H1 (cell line): ENCODE results near the gene SPDYE2. TPM values are rescaled to one million over a fixed set of nuclear protein-coding genes. Genes with fewer than 3 reads are reported as not detected.
A peak's percentile ranks its signal among the peaks of the same experiment; 100 is the strongest.
"Not testable (repeated sequence)": the region's sequence is repeated elsewhere in the genome, so short reads cannot be mapped to it uniquely, and the experiment has no call there.

Experiments
- CTCF ChIA-PET: fragments of 300-600 bp; sonication (Branson Sonifier 250); formaldehyde crosslinking; loops from one replicate; lab custom pipeline; 2021; ENCODE audit not compliant: partially characterized antibody; lab: Charles Lee
- POLR2A ChIA-PET: fragments of 300-600 bp; sonication (Branson Sonifier 250); formaldehyde crosslinking; loops from one replicate; lab custom pipeline; 2021; ENCODE audit warnings: inconsistent platforms; ENCODE audit not compliant: partially characterized antibody; lab: Charles Lee
- DNase-seq, 2 experiments: peaks; one replicate each; pipeline versions ENCODE4 v3.0.0 to v3.0.0-alpha.2; 2010 to 2022; ENCODE audit warnings: low spot score in 2 of 2, low read depth in 1 of 2, mixed read lengths in 1 of 2
- FAIRE-seq: peaks from 2 replicates; lab custom pipeline; 2011; peaks lifted over from hg19 to GRCh38; lab: Jason Lieb, UNC
- H2AFZ ChIP-seq: 2 replicates; pipeline ENCODE4 v1.8.1; 2012; ENCODE audit warnings: low read length, inconsistent platforms
- H2AK5ac ChIP-seq: 2 replicates; pipeline ENCODE4 v1.6.1; 2013; ENCODE audit warnings: low read depth, low read length
- H2BK120ac ChIP-seq: replicated peaks from 2 replicates; pipeline ENCODE3; 2013; ENCODE audit warnings: low read depth, low read length, inconsistent platforms
- H2BK12ac ChIP-seq: 2 replicates; pipeline ENCODE4 v1.6.1; 2013; ENCODE audit warnings: low read depth, low read length
- H2BK15ac ChIP-seq: 2 replicates; pipeline ENCODE4 v1.6.1; 2013; ENCODE audit warnings: low read length
- H2BK20ac ChIP-seq: 2 replicates; pipeline ENCODE4 v1.6.1; 2013; ENCODE audit warnings: low read length
- H2BK5ac ChIP-seq: 2 replicates; pipeline ENCODE4 v1.6.1; 2013; ENCODE audit warnings: low read depth, low read length
- H3K14ac ChIP-seq: 2 replicates; pipeline ENCODE4 v1.6.1; 2013; ENCODE audit warnings: inconsistent platforms; ENCODE audit not compliant: insufficient read length
- H3K18ac ChIP-seq: 2 replicates; pipeline ENCODE4 v1.6.1; 2013; ENCODE audit warnings: low read length; ENCODE audit errors: extremely low read depth
- H3K23ac ChIP-seq: 2 replicates; pipeline ENCODE4 v1.6.1; 2013; ENCODE audit warnings: inconsistent platforms; ENCODE audit not compliant: insufficient read length
- H3K23me2 ChIP-seq: 2 replicates; pipeline ENCODE4 v1.6.1; 2013; ENCODE audit warnings: low read depth, low read length
- H3K27ac ChIP-seq: 2 replicates; pipeline ENCODE4 v1.6.1; 2011; ENCODE audit warnings: low read depth, low read length, inconsistent platforms
- H3K27me3 ChIP-seq, 4 experiments: replicated peaks in 1 of 4; 1 replicate in 1 of 4; 2 replicates in 3 of 4; pipeline versions ENCODE4 v1.6.1 to v1.8.1; 2011 to 2013; ENCODE audit warnings: low read length in 3 of 4, mild to moderate bottlenecking in 3 of 4, inconsistent platforms in 2 of 4, mixed read lengths in 2 of 4, moderate library complexity in 1 of 4; ENCODE audit not compliant: control insufficient read depth in 3 of 4, insufficient read depth in 3 of 4; ENCODE audit errors: extremely low read depth in 1 of 4
- H3K36me3 ChIP-seq, 4 experiments: 2 replicates each; pipeline versions ENCODE4 v1.6.1 to v1.8.1; 2011 to 2013; ENCODE audit warnings: mild to moderate bottlenecking in 4 of 4, low read length in 3 of 4, moderate library complexity in 2 of 4, control low read depth in 1 of 4, inconsistent platforms in 1 of 4; ENCODE audit not compliant: insufficient read depth in 4 of 4, control insufficient read depth in 2 of 4
- H3K4ac ChIP-seq: replicated peaks from 2 replicates; pipeline ENCODE3; 2013; ENCODE audit warnings: low read length, low read depth, mixed read lengths, inconsistent platforms; ENCODE audit not compliant: insufficient read length
- H3K4me1 ChIP-seq, 4 experiments: replicated peaks in 1 of 4; 1 replicate in 1 of 4; 2 replicates in 3 of 4; pipeline versions ENCODE4 v1.6.1 to v1.8.1; 2011 to 2013; ENCODE audit warnings: low read length in 3 of 4, inconsistent platforms in 2 of 4, mixed read lengths in 1 of 4; ENCODE audit not compliant: insufficient read depth in 4 of 4, control insufficient read depth in 3 of 4
- H3K4me2 ChIP-seq, 2 experiments: 2 replicates each; pipeline versions ENCODE4 v1.6.1 to v1.8.1; 2011 to 2013; ENCODE audit warnings: low read depth in 2 of 2, low read length in 2 of 2, control low read depth in 1 of 2, inconsistent platforms in 1 of 2, mild to moderate bottlenecking in 1 of 2; ENCODE audit not compliant: insufficient read depth in 1 of 2
- H3K4me3 ChIP-seq, 4 experiments: fragments of 200-600, 300-600 bp in 1 of 4; sonication (generic), shearing (Covaris generic), sonication (Bioruptor Twin) in 1 of 4; 2 replicates each; pipeline versions ENCODE4 v1.5.1 to v1.8.1; 2011 to 2016; ENCODE audit warnings: low read length in 4 of 4, low read depth in 3 of 4, control low read depth in 2 of 4, inconsistent platforms in 2 of 4, mild to moderate bottlenecking in 2 of 4, mixed read lengths in 1 of 4, moderate library complexity in 1 of 4; ENCODE audit not compliant: insufficient read depth in 2 of 4; ENCODE audit errors: extremely low read depth in 1 of 4
- H3K56ac ChIP-seq: replicated peaks from 2 replicates; pipeline ENCODE3; 2013; ENCODE audit warnings: low read depth, mild to moderate bottlenecking, mixed read lengths, low read length, inconsistent platforms; ENCODE audit not compliant: insufficient read length
- H3K79me1 ChIP-seq: 2 replicates; pipeline ENCODE4 v1.6.1; 2013; ENCODE audit warnings: low read depth, low read length, control low read depth
- H3K79me2 ChIP-seq, 2 experiments: 2 replicates each; pipeline versions ENCODE4 v1.6.1 to v1.8.1; 2012 to 2013; ENCODE audit warnings: low read length in 2 of 2, mild to moderate bottlenecking in 2 of 2, inconsistent platforms in 1 of 2; ENCODE audit not compliant: insufficient read depth in 2 of 2, control insufficient read depth in 1 of 2
- H3K9ac ChIP-seq, 4 experiments: replicated peaks in 1 of 4; 1 replicate in 1 of 4; 2 replicates in 3 of 4; pipeline versions ENCODE4 v1.6.1 to v1.8.1; 2011 to 2013; ENCODE audit warnings: low read depth in 3 of 4, low read length in 3 of 4, control low read depth in 2 of 4, mild to moderate bottlenecking in 2 of 4, moderate library complexity in 2 of 4, inconsistent platforms in 1 of 4; ENCODE audit errors: extremely low read depth in 1 of 4
- H3K9me3 ChIP-seq, 2 experiments: 2 replicates each; pipeline versions ENCODE4 v1.6.1 to v1.8.1; 2012 to 2013; ENCODE audit warnings: mild to moderate bottlenecking in 2 of 2, moderate library complexity in 2 of 2, control low read depth in 1 of 2, inconsistent platforms in 1 of 2, low read depth in 1 of 2, low read length in 1 of 2, mixed read lengths in 1 of 2; ENCODE audit not compliant: insufficient read depth in 2 of 2
- H4K20me1 ChIP-seq, 2 experiments: replicated peaks in 1 of 2; 2 replicates each; pipeline versions ENCODE3 to v1.8.1; 2011 to 2013; ENCODE audit warnings: inconsistent platforms in 2 of 2, low read length in 2 of 2, mild to moderate bottlenecking in 1 of 2; ENCODE audit not compliant: insufficient read depth in 2 of 2, control insufficient read depth in 1 of 2
- H4K5ac ChIP-seq: 2 replicates; pipeline ENCODE4 v1.6.1; 2013; ENCODE audit warnings: low read length, low read depth, mixed read lengths, inconsistent platforms; ENCODE audit not compliant: insufficient read length
- H4K8ac ChIP-seq: 2 replicates; pipeline ENCODE4 v1.8.0; 2013; ENCODE audit warnings: mild to moderate bottlenecking, moderate library complexity, low read length, inconsistent platforms; ENCODE audit not compliant: insufficient read depth; ENCODE audit errors: extremely low read depth
- H4K91ac ChIP-seq: replicated peaks from 2 replicates; pipeline ENCODE3; 2013; ENCODE audit warnings: low read length, mixed read lengths, inconsistent platforms; ENCODE audit not compliant: insufficient read length
- WGBS, 2 experiments: shearing (Covaris generic) in 1 of 2; methylation state at CpG; one replicate each; pipeline versions ENCODE4 v1.1.6 to v1.1.7; 2013 to 2015; ENCODE audit warnings: low lambda C conversion rate in 2 of 2, mixed read lengths in 2 of 2, inconsistent platforms in 1 of 2, low coverage in 1 of 2, missing lambda C conversion rate in 1 of 2; ENCODE audit not compliant: insufficient replicate concordance in 2 of 2, insufficient coverage in 1 of 2, insufficient read length in 1 of 2; ENCODE audit errors: extremely low coverage in 1 of 2, missing lambda C conversion rate in 1 of 2; 5-methylcytosine and 5-hydroxymethylcytosine counted together
- polyA plus RNA-seq, 7 experiments: library from polyadenylated mRNA; depleted of rRNA in 3 of 7; stranded (reverse) in 5 of 7; unstranded in 2 of 7; fragments of >200 nt in 5 of 7; fragments of 200-250 nt in 2 of 7; gene quantifications; 1 replicate in 5 of 7; 2 replicates in 1 of 7; 4 replicates in 1 of 7; pipeline versions ENCODE4 v1.2.1 to v1.2.3, GENCODE V29; 2011 to 2013; ENCODE audit warnings: missing spikeins in 2 of 7, mixed read lengths in 2 of 7
- total RNA-seq: library from RNA; stranded (reverse); fragmentation: NEBNext Ultra II Directional; extraction: Animal tissue kit (Norgen Biotek cat#: 25700); gene quantifications from 2 replicates; pipeline ENCODE4 v1.2.1, GENCODE V29; 2021

Gene SPDYE2
- total and polyA plus RNA-seq, 2 of the 8 experiments (the other 6 are each of a cell fraction or from before 2014, with no cell fraction given), result not detected

DNA sequence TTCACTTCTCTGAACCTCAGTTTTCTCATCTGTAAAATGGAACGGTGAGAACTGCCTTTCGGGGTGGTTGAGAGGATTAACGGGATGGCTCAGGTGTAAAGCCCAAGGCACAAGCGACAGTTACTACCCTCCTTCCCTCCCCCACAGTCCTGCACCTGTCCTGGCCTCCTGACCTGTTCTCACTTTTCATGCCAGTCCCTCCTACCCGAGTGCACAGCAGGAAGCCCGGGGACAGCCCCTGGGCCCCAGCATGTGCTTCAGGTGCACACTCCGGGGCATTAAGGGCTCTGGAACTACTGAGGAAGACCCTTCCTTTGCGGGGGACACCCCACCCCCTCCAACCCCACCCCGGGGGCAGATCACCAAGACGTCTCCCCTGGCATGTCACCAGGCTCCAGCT, 34.1 kb upstream of the SPDYE2 start:
- H4K5ac ChIP-seq, H3K9ac ChIP-seq, FAIRE-seq, H4K20me1 ChIP-seq, H3K23ac ChIP-seq, H2BK12ac ChIP-seq, H3K79me1 ChIP-seq, H3K4ac ChIP-seq, H4K8ac ChIP-seq, H3K18ac ChIP-seq, H3K56ac ChIP-seq, H3K23me2 ChIP-seq, H3K27me3 ChIP-seq, H3K27ac ChIP-seq, H3K79me2 ChIP-seq, H2BK5ac ChIP-seq, H3K4me2 ChIP-seq, POLR2A ChIA-PET, H3K4me3 ChIP-seq, H3K36me3 ChIP-seq, H2AFZ ChIP-seq, DNase-seq, H2BK20ac ChIP-seq, H4K91ac ChIP-seq, CTCF ChIA-PET, H3K9me3 ChIP-seq, H2BK120ac ChIP-seq, H2BK15ac ChIP-seq, H2AK5ac ChIP-seq, H3K4me1 ChIP-seq, H3K14ac ChIP-seq: not testable (repeated sequence)
- no CpG with 5 or more reads among the region's 10 CpGs for WGBS, 2 experiments

DNA sequence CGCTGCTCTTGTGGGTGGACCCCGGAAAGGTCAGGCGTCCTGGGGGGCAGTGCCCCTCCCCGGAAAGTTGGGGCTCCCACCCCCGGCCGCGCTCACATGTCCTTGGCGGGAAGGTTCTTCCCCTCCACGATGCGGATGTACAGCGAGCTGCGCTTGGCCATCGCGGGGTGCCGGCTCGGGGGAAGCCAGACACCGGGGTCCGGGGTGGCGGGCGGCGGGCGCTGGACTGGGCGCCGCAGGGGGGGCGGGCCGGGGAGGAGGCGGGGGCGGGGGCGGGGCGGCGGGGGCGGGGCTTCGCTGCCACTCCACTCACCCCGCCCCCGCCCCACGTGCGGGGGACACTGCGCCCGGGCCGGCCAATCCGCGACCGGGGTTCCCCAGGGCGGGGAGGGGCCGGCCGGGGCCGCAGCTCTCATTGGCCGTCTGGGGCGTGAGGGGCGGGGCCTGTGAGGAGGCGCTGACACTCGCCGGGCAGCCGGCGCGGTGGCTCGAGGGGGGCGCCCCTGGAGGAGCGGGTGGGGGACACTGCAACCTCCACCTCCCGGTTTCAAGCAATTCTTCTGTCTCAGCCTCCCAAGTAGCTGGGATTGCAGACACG, 33.4 kb upstream of the SPDYE2 start, which contains the start of gene RASA4B:
RASA4B (minus strand) TSS at position 228 of the 598 bp plus-strand sequence; CDS start at position 161, 67 bp downstream.
- WGBS, 2 experiments, result no CpG with 5 or more reads among the region's 61 CpGs
- H3K4me2 ChIP-seq, H2AFZ ChIP-seq, H3K56ac ChIP-seq, H3K4me3 ChIP-seq, POLR2A ChIA-PET, H3K23me2 ChIP-seq, H2BK20ac ChIP-seq, H3K79me1 ChIP-seq, H3K18ac ChIP-seq, H3K27ac ChIP-seq, FAIRE-seq, H3K4ac ChIP-seq, H3K23ac ChIP-seq, H4K91ac ChIP-seq, H2BK120ac ChIP-seq, H2BK5ac ChIP-seq, H2BK12ac ChIP-seq, H3K79me2 ChIP-seq, H4K8ac ChIP-seq, CTCF ChIA-PET, H4K5ac ChIP-seq, H3K36me3 ChIP-seq, H2AK5ac ChIP-seq, H3K27me3 ChIP-seq, H3K4me1 ChIP-seq, H3K9ac ChIP-seq, H4K20me1 ChIP-seq, H3K9me3 ChIP-seq, H2BK15ac ChIP-seq, H3K14ac ChIP-seq: not testable (repeated sequence)
- peak in 1 of 2 experiments; percentile 36 for DNase-seq
